DND-41 (cell line): Measurements from ENCODE around the gene TMEM214.
A peak's percentile ranks its signal among the peaks of the same experiment; 100 is the strongest.

Experiments used
- ATAC-seq: fragments of 200-7000 bp; cut with Tn5 transposase; 3 replicates; pipeline ENCODE4 v1.9.1; 2021; ENCODE audit warnings: low read depth; ENCODE audit not compliant: insufficient read depth
- DNase-seq: peaks from one replicate; pipeline ENCODE4 v3.0.0-alpha.2; 2020
- H2AFZ ChIP-seq: 2 replicates; pipeline ENCODE4 v1.6.0; 2012; ENCODE audit warnings: low read depth, low read length
- H3K27ac ChIP-seq: 2 replicates; pipeline ENCODE4 v1.5.1; 2012; ENCODE audit warnings: low read length, inconsistent platforms
- H3K27me3 ChIP-seq: fragments of 200-600 bp; sonication (generic); 2 replicates; pipeline ENCODE4 v1.6.0; 2012; ENCODE audit warnings: low read length, mild to moderate bottlenecking, inconsistent platforms; ENCODE audit not compliant: insufficient read depth, poor library complexity
- H3K36me3 ChIP-seq: 2 replicates; pipeline ENCODE4 v1.5.1; 2012; ENCODE audit warnings: low read length, inconsistent platforms; ENCODE audit not compliant: insufficient read depth
- H3K4me1 ChIP-seq: 2 replicates; pipeline ENCODE4 v1.5.1; 2012; ENCODE audit warnings: mild to moderate bottlenecking, low read length; ENCODE audit not compliant: insufficient read depth
- H3K4me2 ChIP-seq: 2 replicates; pipeline ENCODE4 v1.6.0; 2012; ENCODE audit warnings: mild to moderate bottlenecking, moderate library complexity, low read length, inconsistent platforms; ENCODE audit not compliant: insufficient read depth
- H3K4me3 ChIP-seq, 2 experiments: fragments of 200-600 bp in 1 of 2; shearing (Covaris generic) in 1 of 2; 2 replicates each; pipeline ENCODE4 v1.5.1; 2012 to 2016; ENCODE audit warnings: inconsistent platforms in 2 of 2, low read length in 2 of 2, mild to moderate bottlenecking in 2 of 2, low read depth in 1 of 2, moderate library complexity in 1 of 2
- H3K79me2 ChIP-seq: 2 replicates; pipeline ENCODE4 v1.6.0; 2012; ENCODE audit warnings: low read length, inconsistent platforms; ENCODE audit not compliant: insufficient read depth
- H3K9ac ChIP-seq: 2 replicates; pipeline ENCODE4 v1.6.0; 2012; ENCODE audit warnings: low read depth, mild to moderate bottlenecking, inconsistent platforms, low read length, moderate library complexity
- H3K9me3 ChIP-seq: 2 replicates; pipeline ENCODE4 v1.5.1; 2012; ENCODE audit warnings: low read length, moderate library complexity, mild to moderate bottlenecking, inconsistent platforms; ENCODE audit not compliant: insufficient read depth, severe bottlenecking
- H4K20me1 ChIP-seq: 2 replicates; pipeline ENCODE4 v1.6.0; 2012; ENCODE audit warnings: low read length; ENCODE audit not compliant: insufficient read depth
- CTCF ChIP-seq: IDR thresholded peaks from 2 replicates; pipeline ENCODE4 v1.5.1; 2012; ENCODE audit warnings: borderline replicate concordance, low read length, moderate library complexity, mild to moderate bottlenecking; ENCODE audit not compliant: poor library complexity, severe bottlenecking; ENCODE audit errors: extremely low read depth
- EZH2 ChIP-seq: IDR thresholded peaks from 3 replicates; pipeline ENCODE4 v1.6.1; 2012; ENCODE audit warnings: borderline replicate concordance, low read depth, mild to moderate bottlenecking, moderate library complexity, low read length, inconsistent platforms; ENCODE audit not compliant: severe bottlenecking

Gene TMEM214

GRCh38 chr2:27021253-27022049 lies 11.3 kb upstream of the TMEM214 start:
- Histone ChIP-seq H3K27ac (no peak overlapping the region), H3K4me2 (no peak overlapping the region), H3K36me3 (peaks cover 6% of the 10 kb centered on the region; the same call in 1 of the 2 replicates), H3K9ac (no peak overlapping the region), H4K20me1 (no peaks in the 10 kb centered on the region), H3K27me3 (no peaks in the 10 kb centered on the region), H2AFZ (no peak overlapping the region), H3K4me1 (no peaks in the 10 kb centered on the region), H3K9me3 (no peaks in the 10 kb centered on the region), H3K79me2 (no peaks in the 10 kb centered on the region), H3K4me3 (no peak overlapping the region)
- DNase-seq = no peak
- no peak for TF ChIP-seq EZH2
- no peak for TF ChIP-seq CTCF
- no peak for ATAC-seq

- no peak overlapping the region for H3K27ac ChIP-seq
- no peak for TF ChIP-seq CTCF
- TF ChIP-seq EZH2 = no peak
- ATAC-seq = no peak
- no peak for DNase-seq
- H2AFZ ChIP-seq = no peak overlapping the region
- no peaks in the 10 kb centered on the region for H3K27me3 ChIP-seq
- no peak overlapping the region for H3K4me3 ChIP-seq
- H3K36me3 ChIP-seq = peaks cover 6% of the 10 kb centered on the region; the same call in 1 of the 2 replicates
- H3K9me3 ChIP-seq = no peaks in the 10 kb centered on the region
- 0 out of 2 replicates have a peak, but pooled peaks cover 3% of the 10 kb centered on the region for H3K79me2 ChIP-seq
- peaks cover 9% of the 10 kb centered on the region; the same call in 1 of the 2 replicates for H4K20me1 ChIP-seq
- H3K9ac ChIP-seq = no peak overlapping the region
- H3K4me2 ChIP-seq = no peak overlapping the region
- H3K4me1 ChIP-seq = no peaks in the 10 kb centered on the region
Observed at GRCh38 chr2:27023740-27024139, 9.0 kb upstream of the TMEM214 start.

- Histone ChIP-seq H2AFZ (no peak overlapping the region), H3K4me2 (no peak overlapping the region), H3K9ac (no peak overlapping the region), H3K36me3 (peaks cover 8% of the 10 kb centered on the region), H3K79me2 (peaks cover 4% of the 10 kb centered on the region; the same call in 1 of the 2 replicates), H3K9me3 (no peaks in the 10 kb centered on the region), H4K20me1 (peaks cover 9% of the 10 kb centered on the region; the same call in 1 of the 2 replicates), H3K4me3 (no peak overlapping the region), H3K27ac (no peak overlapping the region), H3K27me3 (no peaks in the 10 kb centered on the region), H3K4me1 (no peaks in the 10 kb centered on the region)
- DNase-seq = no peak
- TF ChIP-seq CTCF (no peak), EZH2 (no peak)
- ATAC-seq = no peak
Observed at GRCh38 chr2:27024188-27024587, 8.6 kb upstream of the TMEM214 start.

- H3K9ac ChIP-seq = no peak overlapping the region
- no peaks in the 10 kb centered on the region for H3K9me3 ChIP-seq
- TF ChIP-seq CTCF (no peak), EZH2 (no peak)
- no peaks in the 10 kb centered on the region for H3K4me1 ChIP-seq
- H3K4me3 ChIP-seq = no peak overlapping the region
- DNase-seq (no peak), ATAC-seq (peak; percentile 29; the same call in 2 of the 3 replicates)
- peaks cover 9% of the 10 kb centered on the region; the same call in 1 of the 2 replicates for H4K20me1 ChIP-seq
- peaks cover 7% of the 10 kb centered on the region; the same call in 1 of the 2 replicates for H3K79me2 ChIP-seq
- H3K27ac ChIP-seq = no peak overlapping the region
- H3K27me3 ChIP-seq = no peaks in the 10 kb centered on the region
- peaks cover 9% of the 10 kb centered on the region for H3K36me3 ChIP-seq
- H2AFZ ChIP-seq = no peak overlapping the region
- H3K4me2 ChIP-seq = no peak overlapping the region
Observed at GRCh38 chr2:27024812-27025211, 8.0 kb upstream of the TMEM214 start.
